ENCODE data around the gene AFF3. TPM values are rescaled to one million over a fixed set of nuclear protein-coding genes. Genes with fewer than 3 reads are reported as not detected.

AFF3 gene
- total and polyA plus RNA-seq, 2 of the 8 experiments (the other 6 are each of a cell fraction or from before 2014, with no cell fraction given) = 0.27 to 3.0 TPM

GRCh38 chr2:99597616-99598015, 544.8 kb downstream of the AFF3 start:
- Histone ChIP-seq H2BK120ac (replicated peaks; ENCODE audit: low read depth, low read length) (no peak overlapping the region), H3K79me2 (ENCODE audit: control insufficient read depth in 1 of 2, insufficient read depth in 2 of 2, low read length in 2 of 2) (no peaks in the 10 kb centered on the region), H2BK15ac (ENCODE audit: low read length) (no peak overlapping the region), H3K4me3 (ENCODE audit: extremely low read depth in 1 of 4, insufficient read depth in 2 of 4, low read depth in 3 of 4, low read length in 4 of 4) (no peak overlapping the region), H2BK5ac (ENCODE audit: low read depth, low read length) (no peak overlapping the region), H2BK12ac (ENCODE audit: low read depth, low read length) (no peak overlapping the region), H2AFZ (ENCODE audit: low read length) (no peak overlapping the region), H2AK5ac (ENCODE audit: low read depth, low read length) (no peak overlapping the region), H4K8ac (ENCODE audit: extremely low read depth, insufficient read depth, low read length) (no peak overlapping the region), H3K14ac (ENCODE audit: insufficient read length) (no peak overlapping the region), H4K20me1 (replicated peaks in 1 of 2; ENCODE audit: control insufficient read depth in 1 of 2, insufficient read depth in 2 of 2, low read length in 2 of 2) (no peaks in the 10 kb centered on the region), H3K23me2 (ENCODE audit: low read depth, low read length) (no peaks in the 10 kb centered on the region), H4K91ac (replicated peaks; ENCODE audit: insufficient read length, low read length) (no peak overlapping the region), H3K27ac (ENCODE audit: low read depth, low read length) (no peak overlapping the region), H3K9ac (replicated peaks in 1 of 4; ENCODE audit: extremely low read depth in 1 of 4, low read depth in 3 of 4, low read length in 3 of 4) (no peak overlapping the region), H3K9me3 (ENCODE audit: insufficient read depth in 2 of 2, low read depth in 1 of 2, low read length in 1 of 2) (no peaks in the 10 kb centered on the region), H3K56ac (replicated peaks; ENCODE audit: insufficient read length, low read depth, low read length) (no peak overlapping the region), H3K4ac (replicated peaks; ENCODE audit: insufficient read length, low read depth, low read length) (no peak overlapping the region), H3K4me1 (replicated peaks in 1 of 4; ENCODE audit: control insufficient read depth in 3 of 4, insufficient read depth in 4 of 4, low read length in 3 of 4) (peaks cover 0 to 2% (median 0%) of the 10 kb centered on the region in 4 experiments; a peak in 3 of 7 replicates), H3K27me3 (replicated peaks in 1 of 4; ENCODE audit: control insufficient read depth in 3 of 4, extremely low read depth in 1 of 4, insufficient read depth in 3 of 4, low read length in 3 of 4) (no peaks in the 10 kb centered on the region), H3K23ac (ENCODE audit: insufficient read length) (no peak overlapping the region), H3K4me2 (ENCODE audit: insufficient read depth in 1 of 2, low read depth in 2 of 2, low read length in 2 of 2) (no peak overlapping the region), H3K18ac (ENCODE audit: extremely low read depth, low read length) (no peak overlapping the region), H3K36me3 (ENCODE audit: control insufficient read depth in 2 of 4, insufficient read depth in 4 of 4, low read length in 3 of 4) (no peaks in the 10 kb centered on the region), H4K5ac (ENCODE audit: insufficient read length, low read depth, low read length) (no peak overlapping the region), H2BK20ac (ENCODE audit: low read length) (no peak overlapping the region), H3K79me1 (ENCODE audit: low read depth, low read length) (no peaks in the 10 kb centered on the region)
- TF ChIP-seq KDM4A (IDR thresholded peaks at IDR 0.05; ENCODE audit: low read depth, low read length, severe bottlenecking) = no peak
- WGBS, 2 experiments (ENCODE audit: extremely low coverage in 1 of 2, insufficient coverage in 1 of 2, insufficient read length in 1 of 2, insufficient replicate concordance in 2 of 2, low coverage in 1 of 2, low lambda C conversion rate in 2 of 2, missing lambda C conversion rate in 1 of 2) = 92% methylated on average over 9 of the region's 9 CpGs; no CpG with 5 or more reads in 1 of the 2 experiments
- DNase-seq (ENCODE audit: low read depth in 1 of 2, low spot score in 2 of 2) (no peak), FAIRE-seq (no peak)
- POLR2A ChIA-PET (ENCODE audit: partially characterized antibody) = no interaction called here
- CTCF ChIA-PET (ENCODE audit: partially characterized antibody) = interaction anchor here (0.6 to 5.1 kb wide), 8 partner anchors 12 to 663 kb away, joined by 3 to 21 read pairs (median 6); no protein-coding TSS in a partner anchor
